ENCODE data around the gene YWHAB.
A peak's percentile ranks its signal among the peaks of the same experiment; 100 is the strongest.
"Not testable (repeated sequence)": the region's sequence is repeated elsewhere in the genome, so short reads cannot be mapped to it uniquely, and the experiment has no call there.

Gene YWHAB

GRCh38 chr20:44869471-44869870, 16.0 kb upstream of the YWHAB start:
- no peak for DNase-seq

GRCh38 chr20:44882360-44882759, 3.1 kb upstream of the YWHAB start:
- DNase-seq = not testable (repeated sequence)

DNA sequence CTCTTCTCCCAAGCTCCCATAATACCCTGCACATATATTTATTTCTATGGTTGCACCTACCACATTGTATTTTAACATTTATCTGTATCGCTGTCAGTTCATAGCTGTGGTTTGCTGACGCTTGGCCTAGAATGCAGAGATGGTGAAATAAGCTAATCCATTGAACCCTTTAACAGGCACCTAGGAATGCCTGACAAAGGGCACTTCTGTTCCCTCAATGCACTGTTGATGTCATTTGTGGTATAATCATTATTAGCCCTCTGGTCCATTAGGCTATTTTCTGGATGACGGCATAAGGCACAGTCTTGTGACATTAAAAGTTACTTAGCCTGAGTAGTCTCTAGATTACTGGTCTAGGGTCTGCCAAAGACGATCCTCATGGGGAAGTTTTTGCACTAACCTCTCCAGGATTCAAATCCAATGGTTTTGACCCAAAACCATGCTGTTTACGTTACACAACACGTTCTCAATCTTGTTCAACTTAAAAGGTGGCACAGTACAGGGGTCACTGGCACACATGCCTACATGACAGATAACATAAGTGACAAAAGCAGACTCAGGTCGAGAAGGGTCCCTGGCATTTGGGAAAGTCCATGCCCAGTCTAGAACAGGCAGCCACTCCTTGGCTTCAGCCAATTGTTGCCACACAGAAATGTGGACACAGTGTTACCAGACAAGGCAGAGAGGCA, 2.1 kb upstream of the YWHAB start:
- DNase-seq = no peak

GRCh38 chr20:44884907-44885391, 556 bp upstream of the YWHAB start:
- DNase-seq = no peak

- DNase-seq = no peak
Observed at GRCh38 chr20:44886266-44886651, 754 bp downstream of the YWHAB start.

DNA sequence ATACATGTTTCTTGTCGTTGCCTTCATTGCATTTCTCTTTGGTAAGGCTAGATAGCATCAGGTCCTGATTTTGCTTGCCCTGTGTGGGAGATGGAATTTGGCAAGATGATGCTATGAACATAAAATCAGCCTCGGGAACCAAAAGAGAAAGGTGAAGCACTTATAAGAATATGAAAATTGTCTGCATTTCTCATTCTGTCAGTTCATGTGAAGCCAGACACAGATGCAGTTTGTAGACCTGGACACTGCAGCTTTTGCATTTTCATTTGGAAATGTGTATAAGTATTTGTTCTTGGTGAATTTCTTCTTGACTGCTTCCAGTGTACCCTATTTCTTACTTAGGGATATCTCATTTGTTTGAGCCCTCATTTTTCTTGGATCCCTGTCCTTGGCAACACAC, 1.3 kb downstream of the YWHAB start:
- DNase-seq = no peak

- no peak for DNase-seq
Observed at GRCh38 chr20:44887466-44887865, 2.0 kb downstream of the YWHAB start.

- DNase-seq = no peak
Observed at GRCh38 chr20:44888226-44889103, 3.0 kb downstream of the YWHAB start.

DNA sequence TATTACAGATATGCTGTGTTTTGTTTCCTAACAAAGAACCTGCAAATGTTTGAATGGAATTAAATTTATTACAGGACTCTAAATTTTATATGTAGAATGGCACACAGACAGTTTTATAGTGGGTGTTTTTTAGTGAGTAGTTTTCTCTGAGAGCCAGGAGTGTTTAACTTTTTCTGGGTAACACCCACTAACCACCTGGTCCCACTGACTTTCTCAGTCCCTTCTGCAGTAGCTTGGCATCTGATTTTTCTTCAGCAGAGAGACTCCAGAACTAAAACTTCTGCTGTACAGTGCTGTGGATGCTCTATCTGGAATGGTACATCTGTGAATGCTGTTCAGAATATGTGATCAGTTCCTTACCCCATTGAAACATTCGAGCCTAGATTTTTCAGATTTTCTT, 6.3 kb downstream of the YWHAB start:
- DNase-seq = no peak

- DNase-seq = no peak
Observed at GRCh38 chr20:44894959-44895358, 9.5 kb downstream of the YWHAB start.

- no peak for DNase-seq
Observed at GRCh38 chr20:44896583-44896982, 11.1 kb downstream of the YWHAB start.

DNA sequence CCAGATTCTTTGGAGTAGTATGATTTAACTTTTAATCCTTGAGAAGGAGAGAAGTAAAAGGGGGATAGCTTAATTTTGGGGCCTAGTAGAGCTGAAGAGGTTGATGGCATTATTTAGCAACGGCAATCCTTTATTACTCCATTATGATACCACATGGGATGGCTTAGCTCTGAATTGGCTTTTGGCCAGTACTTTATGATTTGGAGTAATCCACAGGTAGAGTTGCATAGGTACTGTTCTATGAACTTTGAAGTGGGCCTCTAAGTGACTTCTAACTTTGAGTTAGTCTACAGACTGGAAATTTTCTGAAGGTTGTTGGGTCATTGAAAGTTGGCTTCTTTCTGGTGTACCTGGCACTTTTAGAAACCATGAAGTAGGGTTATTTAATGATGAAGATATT, 11.6 kb downstream of the YWHAB start:
- DNase-seq = no peak

GRCh38 chr20:44900231-44900854, 14.8 kb downstream of the YWHAB start:
- DNase-seq = no peak

- no peak for DNase-seq
Observed at GRCh38 chr20:44901974-44902373, 16.5 kb downstream of the YWHAB start.

- no peak for DNase-seq
Observed at GRCh38 chr20:44904377-44904776, 18.9 kb downstream of the YWHAB start.

- DNase-seq = no peak
Observed at GRCh38 chr20:44908987-44909871, 23.7 kb downstream of the YWHAB start.

- DNase-seq = peak; percentile 88
Observed at GRCh38 chr20:44909872-44910689, 24.6 kb downstream of the YWHAB start, which contains the start of gene PABPC1L. Gene PABPC1L (plus strand): TSS chr20:44910060. CDS start chr20:44910144, 84 bp downstream.

DNA sequence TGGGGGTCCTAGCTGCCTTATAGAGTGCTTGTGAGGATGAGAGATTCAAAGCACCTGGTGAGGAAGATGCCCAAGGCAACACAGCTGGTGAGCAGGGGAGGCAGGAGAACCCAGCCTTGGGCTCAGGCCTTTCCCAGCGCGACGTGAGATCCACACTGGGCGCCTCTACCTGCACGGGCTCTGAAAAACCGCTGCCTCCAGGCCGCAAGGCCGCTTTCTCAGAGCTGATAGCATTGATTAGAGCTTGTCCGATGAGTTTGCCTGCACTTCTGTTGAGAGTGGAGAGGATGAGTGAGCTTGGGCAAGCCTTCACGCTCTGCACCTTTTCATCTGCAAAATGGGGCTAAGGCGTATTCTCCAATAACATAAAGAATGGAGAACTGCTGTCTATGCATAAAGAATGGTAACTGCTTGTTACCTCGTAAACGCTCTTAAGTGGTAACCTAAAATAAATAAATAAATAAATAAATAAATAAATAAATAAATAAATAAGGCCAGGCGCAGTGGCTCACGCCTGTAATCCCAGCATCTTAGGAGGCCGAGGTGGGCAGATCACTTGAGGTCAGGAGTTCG, 25.3 kb downstream of the YWHAB start:
- no peak for DNase-seq

DNA sequence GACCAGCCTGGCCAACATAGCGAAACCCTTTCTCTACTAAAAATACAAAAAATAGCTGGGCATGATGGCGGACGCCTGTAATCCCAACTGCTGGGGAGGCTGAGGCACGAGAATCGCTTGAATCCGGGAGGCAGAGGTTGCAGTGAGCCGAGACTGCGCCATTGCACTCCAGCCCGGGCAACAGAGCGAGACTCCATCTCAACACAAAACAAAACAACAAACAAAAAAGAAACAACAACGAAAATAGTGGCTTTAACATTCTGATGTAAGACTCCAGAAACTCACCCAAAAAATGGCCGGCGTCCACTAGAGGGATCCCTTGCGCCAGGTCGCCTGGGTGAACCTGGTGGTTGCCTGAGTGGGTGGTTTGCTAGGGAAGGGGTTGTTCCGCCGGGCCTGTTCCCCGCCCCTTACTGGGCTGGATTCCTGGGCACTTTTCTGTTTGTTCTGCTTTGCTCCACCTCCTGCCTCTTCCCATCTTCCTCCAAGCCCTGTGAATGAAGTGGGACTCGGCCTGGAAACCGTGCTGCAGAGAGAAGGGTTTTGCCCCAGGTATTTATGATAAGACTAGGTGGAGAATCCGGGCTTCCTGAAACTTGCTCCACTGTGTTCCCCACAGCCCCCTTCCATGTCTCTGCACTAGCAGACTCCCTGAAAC, 25.9 kb downstream of the YWHAB start:
- DNase-seq = peak; percentile 73

GRCh38 chr20:44912189-44912588, 26.7 kb downstream of the YWHAB start:
- no peak for DNase-seq

DNA sequence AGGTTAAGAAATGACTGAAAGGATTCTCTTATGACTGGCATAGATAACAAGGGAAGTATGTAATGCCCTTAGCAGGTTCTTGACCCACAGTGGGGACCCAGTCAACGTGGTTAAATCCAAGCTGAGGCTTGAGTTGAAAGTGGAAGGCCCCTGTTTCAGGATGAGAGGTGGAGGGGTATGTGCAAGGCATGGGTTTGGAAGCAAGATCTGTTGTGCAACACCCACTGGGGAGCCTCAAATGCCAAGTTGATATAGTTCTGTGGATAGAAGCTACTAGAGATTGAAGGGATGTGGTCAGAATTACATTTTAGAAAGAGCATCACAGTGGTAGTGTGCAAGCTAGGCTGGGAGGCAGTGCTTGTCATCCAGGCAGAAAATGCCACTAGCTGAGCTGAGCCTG, 29.4 kb downstream of the YWHAB start:
- DNase-seq = no peak
